ENCODE measurements around the gene ZNF143.

DNA sequence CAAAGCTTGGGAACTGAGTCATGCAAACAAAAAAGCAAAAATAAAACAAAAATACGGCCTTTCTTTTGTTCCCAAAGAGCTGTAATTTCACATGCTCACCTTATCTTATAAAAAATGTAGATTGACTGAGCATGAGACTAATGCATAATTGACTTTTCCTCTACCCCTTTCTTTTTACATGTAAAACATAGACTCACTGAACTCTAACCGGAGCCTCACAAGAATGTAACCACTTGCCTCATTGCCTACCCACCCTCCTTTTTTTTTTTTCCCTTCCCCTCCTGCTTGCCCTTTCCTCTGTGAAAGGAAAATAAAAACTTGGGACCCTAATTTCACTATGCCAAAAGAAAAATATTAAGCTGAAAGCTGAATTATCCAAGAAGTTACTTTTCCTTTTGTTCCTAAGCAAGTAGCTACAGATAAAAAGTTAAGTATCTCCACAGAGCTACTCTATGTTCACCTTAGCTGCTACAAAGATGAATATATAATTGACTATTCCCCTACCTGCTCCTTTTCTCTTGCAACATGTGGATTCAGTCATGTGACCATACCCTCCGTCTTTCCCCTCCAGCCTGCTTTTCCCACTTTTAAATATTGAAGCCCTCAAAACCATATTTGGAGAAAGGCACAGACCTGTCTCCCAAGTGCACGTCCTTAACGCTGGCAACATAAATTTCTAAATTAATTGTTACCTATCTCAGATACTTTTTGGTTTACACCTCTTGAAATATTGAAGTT, 73.1 kb downstream of the ZNF143 start:
- TF ChIP-seq, protein P1, sequence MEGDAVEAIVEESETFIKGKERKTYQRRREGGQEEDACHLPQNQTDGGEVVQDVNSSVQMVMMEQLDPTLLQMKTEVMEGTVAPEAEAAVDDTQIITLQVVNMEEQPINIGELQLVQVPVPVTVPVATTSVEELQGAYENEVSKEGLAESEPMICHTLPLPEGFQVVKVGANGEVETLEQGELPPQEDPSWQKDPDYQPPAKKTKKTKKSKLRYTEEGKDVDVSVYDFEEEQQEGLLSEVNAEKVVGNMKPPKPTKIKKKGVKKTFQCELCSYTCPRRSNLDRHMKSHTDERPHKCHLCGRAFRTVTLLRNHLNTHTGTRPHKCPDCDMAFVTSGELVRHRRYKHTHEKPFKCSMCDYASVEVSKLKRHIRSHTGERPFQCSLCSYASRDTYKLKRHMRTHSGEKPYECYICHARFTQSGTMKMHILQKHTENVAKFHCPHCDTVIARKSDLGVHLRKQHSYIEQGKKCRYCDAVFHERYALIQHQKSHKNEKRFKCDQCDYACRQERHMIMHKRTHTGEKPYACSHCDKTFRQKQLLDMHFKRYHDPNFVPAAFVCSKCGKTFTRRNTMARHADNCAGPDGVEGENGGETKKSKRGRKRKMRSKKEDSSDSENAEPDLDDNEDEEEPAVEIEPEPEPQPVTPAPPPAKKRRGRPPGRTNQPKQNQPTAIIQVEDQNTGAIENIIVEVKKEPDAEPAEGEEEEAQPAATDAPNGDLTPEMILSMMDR (conservative IDR thresholded peaks at IDR 0.05; ENCODE audit: low read depth, low read length) = no peak
- TF ChIP-seq EZH2 (IDR thresholded peaks at IDR 0.05; ENCODE audit: borderline replicate concordance, low read depth, low read length, poor library complexity, severe bottlenecking) = no peak

Measured in A673 (cell line).